Fibroblast of lung (primary cell): ENCODE measurements around the gene TMEM244.

Experiments used
- EZH2 ChIP-seq: IDR thresholded peaks from 2 replicates; pipeline ENCODE4 v1.5.1; 2012; ENCODE audit warnings: low read length, control low read depth, mild to moderate bottlenecking; ENCODE audit errors: missing control alignments
- TF ChIP-seq, protein P1 (sequence below), 2 donors: IDR thresholded peaks in 1 of 2; conservative IDR thresholded peaks in 1 of 2; 1 replicate in 1 of 2; 2 replicates in 1 of 2; pipeline ENCODE4 v1.5.1; 2011 to 2012; ENCODE audit warnings: low read length in 2 of 2, control low read depth in 1 of 2, inconsistent platforms in 1 of 2, low read depth in 1 of 2, mild to moderate bottlenecking in 1 of 2

DNA sequence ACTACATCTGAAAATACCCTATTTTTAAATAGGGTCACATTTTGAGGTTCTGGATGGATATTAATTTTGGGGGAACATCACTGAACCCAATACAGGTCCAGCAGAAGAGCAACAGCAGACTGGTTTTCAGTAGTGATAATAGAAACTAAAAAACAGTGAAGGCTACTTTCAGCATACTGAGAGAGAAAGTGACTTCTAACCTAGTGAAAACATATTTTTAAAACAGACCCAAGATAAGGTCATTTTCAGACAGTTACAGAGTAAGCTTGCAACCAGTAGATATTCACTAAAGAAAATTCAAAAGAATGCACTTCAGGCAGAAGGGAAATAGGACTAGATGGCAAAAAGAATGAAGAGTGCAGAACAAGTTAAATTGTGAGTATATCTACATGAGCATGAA is 42.0 kb upstream of the TMEM244 start:
- TF ChIP-seq, protein P1, sequence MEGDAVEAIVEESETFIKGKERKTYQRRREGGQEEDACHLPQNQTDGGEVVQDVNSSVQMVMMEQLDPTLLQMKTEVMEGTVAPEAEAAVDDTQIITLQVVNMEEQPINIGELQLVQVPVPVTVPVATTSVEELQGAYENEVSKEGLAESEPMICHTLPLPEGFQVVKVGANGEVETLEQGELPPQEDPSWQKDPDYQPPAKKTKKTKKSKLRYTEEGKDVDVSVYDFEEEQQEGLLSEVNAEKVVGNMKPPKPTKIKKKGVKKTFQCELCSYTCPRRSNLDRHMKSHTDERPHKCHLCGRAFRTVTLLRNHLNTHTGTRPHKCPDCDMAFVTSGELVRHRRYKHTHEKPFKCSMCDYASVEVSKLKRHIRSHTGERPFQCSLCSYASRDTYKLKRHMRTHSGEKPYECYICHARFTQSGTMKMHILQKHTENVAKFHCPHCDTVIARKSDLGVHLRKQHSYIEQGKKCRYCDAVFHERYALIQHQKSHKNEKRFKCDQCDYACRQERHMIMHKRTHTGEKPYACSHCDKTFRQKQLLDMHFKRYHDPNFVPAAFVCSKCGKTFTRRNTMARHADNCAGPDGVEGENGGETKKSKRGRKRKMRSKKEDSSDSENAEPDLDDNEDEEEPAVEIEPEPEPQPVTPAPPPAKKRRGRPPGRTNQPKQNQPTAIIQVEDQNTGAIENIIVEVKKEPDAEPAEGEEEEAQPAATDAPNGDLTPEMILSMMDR (conservative IDR thresholded peaks at IDR 0.05 in 1 of 2, IDR thresholded peaks at IDR 0.05 in 1 of 2; ENCODE audit: low read depth in 1 of 2, low read length in 2 of 2): no peak
- no peak for TF ChIP-seq EZH2
